DND-41 (cell line): ENCODE measurements around the gene C4A.

Experiments
- CTCF ChIP-seq: IDR thresholded peaks from 2 replicates; pipeline ENCODE4 v1.5.1; 2012; ENCODE audit warnings: borderline replicate concordance, low read length, moderate library complexity, mild to moderate bottlenecking; ENCODE audit not compliant: poor library complexity, severe bottlenecking; ENCODE audit errors: extremely low read depth
- EZH2 ChIP-seq: IDR thresholded peaks from 3 replicates; pipeline ENCODE4 v1.6.1; 2012; ENCODE audit warnings: borderline replicate concordance, low read depth, mild to moderate bottlenecking, moderate library complexity, low read length, inconsistent platforms; ENCODE audit not compliant: severe bottlenecking

- TF ChIP-seq CTCF (no peak), EZH2 (no peak)
Observed at GRCh38 chr6:31940256-31940664, 41.6 kb upstream of the C4A start.
